Esophagus squamous epithelium (tissue), 4 donors: ENCODE data around the gene TSGA10IP.
A peak's percentile ranks its signal among the peaks of the same experiment; 100 is the strongest.

ENCODE experiments used
- POLR2A ChIP-seq, 4 donors: fragments of 450-650 bp; IDR thresholded peaks; one replicate each; pipeline ENCODE4 v1.6.1; 2017; ENCODE audit warnings: antibody characterized with exemption in 4 of 4, mild to moderate bottlenecking in 4 of 4, moderate library complexity in 3 of 4
- TF ChIP-seq, protein P1 (sequence below), 6 experiments: fragments of 450-650 bp in 4 of 6; fragments of 200-600 bp in 2 of 6; sonication (generic) in 2 of 6; IDR thresholded peaks; one replicate each; pipeline ENCODE4 v1.5.1; 2016 to 2019; ENCODE audit warnings: antibody characterized with exemption in 6 of 6, mild to moderate bottlenecking in 4 of 6, moderate library complexity in 4 of 6

DNA sequence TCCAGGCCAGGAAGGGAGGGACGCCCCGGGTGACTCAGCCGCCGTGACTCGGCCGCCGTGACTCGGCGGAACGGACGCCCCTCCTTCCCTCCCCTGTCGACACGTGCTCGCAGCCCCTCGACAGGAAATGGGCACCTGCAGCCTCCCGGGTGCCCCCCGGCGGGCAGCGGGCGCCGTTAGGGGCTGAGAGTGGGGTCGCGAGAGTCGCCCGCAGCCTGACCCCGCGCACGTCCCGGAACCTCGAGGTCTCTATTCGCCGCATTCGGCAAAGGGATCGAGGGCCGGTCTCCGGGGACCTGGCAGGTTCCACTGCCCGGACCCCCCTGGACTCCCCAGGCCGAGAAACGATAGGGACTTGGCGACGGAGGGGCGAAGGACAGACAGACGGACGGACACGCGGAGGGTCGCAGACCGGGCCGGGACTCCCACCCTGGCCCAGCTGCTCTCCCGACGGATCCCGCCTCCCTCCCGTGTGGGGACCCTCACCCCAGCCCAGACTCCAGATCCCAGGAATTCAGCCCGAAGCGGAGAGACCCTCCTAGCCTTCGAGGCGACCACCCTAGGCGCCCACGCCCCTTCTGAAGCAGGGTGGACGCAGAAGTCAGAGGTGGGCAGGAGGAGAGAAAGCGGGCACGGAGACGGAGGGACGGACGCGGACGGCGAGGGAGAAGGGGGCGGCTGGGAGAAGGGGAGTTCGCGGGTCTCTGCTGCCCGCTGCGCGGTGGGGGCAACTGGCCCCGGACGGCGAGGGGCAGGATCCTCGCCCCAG, 45.7 kb upstream of the TSGA10IP start:
- no peak for TF ChIP-seq POLR2A (IDR thresholded peaks at IDR 0.05)
- TF ChIP-seq, protein P1, sequence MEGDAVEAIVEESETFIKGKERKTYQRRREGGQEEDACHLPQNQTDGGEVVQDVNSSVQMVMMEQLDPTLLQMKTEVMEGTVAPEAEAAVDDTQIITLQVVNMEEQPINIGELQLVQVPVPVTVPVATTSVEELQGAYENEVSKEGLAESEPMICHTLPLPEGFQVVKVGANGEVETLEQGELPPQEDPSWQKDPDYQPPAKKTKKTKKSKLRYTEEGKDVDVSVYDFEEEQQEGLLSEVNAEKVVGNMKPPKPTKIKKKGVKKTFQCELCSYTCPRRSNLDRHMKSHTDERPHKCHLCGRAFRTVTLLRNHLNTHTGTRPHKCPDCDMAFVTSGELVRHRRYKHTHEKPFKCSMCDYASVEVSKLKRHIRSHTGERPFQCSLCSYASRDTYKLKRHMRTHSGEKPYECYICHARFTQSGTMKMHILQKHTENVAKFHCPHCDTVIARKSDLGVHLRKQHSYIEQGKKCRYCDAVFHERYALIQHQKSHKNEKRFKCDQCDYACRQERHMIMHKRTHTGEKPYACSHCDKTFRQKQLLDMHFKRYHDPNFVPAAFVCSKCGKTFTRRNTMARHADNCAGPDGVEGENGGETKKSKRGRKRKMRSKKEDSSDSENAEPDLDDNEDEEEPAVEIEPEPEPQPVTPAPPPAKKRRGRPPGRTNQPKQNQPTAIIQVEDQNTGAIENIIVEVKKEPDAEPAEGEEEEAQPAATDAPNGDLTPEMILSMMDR (IDR thresholded peaks at IDR 0.05): peak in 1 of 6 experiments; percentile 1
